HG03571 (cell line): Measurements from ENCODE around the gene MRPL48.
"Not testable (repeated sequence)": the region's sequence is repeated elsewhere in the genome, so short reads cannot be mapped to it uniquely, and the experiment has no call there.

ENCODE experiments used
- ATAC-seq: cut with Tn5 transposase; IDR thresholded peaks from one replicate; pipeline ENCODE4 v1.9.1; 2021; ENCODE audit not compliant: unreplicated experiment

MRPL48 gene

GRCh38 chr11:73838443-73839122, 50.9 kb downstream of the MRPL48 start:
- no peak for ATAC-seq

DNA sequence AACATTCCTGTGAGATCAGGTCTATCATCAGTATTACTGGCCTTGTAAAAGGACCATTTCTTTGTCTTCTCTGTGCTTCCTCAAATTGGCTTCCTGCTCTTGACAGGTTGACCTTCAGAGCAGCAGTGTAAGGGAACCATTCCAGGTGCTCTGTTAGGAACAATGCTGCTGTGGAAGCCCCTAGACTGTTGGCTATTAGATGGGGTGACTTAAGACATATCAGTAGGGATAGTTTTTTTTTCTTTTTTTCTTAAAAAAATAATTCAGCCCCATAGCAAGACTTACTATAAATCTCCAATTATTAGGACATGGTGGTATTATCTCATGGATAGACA, 51.4 kb downstream of the MRPL48 start:
- ATAC-seq: no peak

DNA sequence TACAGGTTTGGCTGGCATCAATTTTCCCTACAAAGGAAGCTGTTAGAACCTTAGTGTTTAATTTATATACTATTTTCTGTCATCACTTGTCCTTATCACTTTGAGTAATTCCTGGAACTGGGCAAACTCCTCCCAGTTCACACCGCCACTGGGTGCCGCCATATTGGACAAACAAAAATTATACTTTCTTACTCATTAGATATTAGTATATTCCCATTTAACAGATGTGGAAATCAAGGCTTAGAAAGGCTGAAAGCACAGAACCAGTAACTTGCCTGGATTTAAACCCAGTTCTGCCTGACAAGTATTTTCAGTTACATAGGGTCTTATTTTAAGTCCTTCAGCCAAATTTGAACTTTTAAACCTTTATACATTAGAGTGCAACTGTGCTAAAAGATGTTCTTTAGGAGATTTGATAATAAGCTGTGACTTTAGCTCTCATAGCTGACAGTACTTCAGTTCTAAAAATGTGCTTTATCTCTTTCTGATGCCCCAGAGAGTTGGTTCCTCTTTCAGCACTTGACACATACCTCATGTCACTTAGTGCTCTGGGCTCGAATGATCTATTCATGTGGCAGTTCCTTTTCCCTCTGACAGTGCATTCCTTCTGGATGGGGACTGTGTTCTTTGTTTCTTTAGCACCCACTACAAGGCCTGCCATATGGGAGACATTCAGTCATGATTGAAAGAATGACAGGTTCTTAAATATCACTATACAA, 63.5 kb downstream of the MRPL48 start:
- ATAC-seq: no peak

DNA sequence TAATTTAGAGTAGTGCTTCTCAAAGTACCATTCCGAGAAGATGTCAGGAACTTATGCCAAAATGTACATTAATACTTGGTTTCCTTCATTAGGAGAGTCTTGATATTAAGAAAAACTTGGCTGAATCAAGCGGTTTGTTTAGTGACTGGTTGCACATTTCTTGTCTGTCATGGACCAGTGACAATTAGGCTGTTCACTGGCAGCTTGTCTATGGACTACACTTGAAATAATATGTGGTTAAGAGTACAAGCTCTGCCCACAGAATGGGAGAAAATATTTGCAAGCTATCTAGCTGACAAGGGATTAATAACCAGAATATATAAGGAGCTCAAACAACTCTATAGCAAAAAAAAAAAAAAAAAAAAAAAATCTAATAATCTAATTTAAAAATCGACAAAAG, 64.4 kb downstream of the MRPL48 start:
- no peak for ATAC-seq

GRCh38 chr11:73854680-73855079, 67.0 kb downstream of the MRPL48 start:
- no peak for ATAC-seq

- ATAC-seq: no peak
Measured at GRCh38 chr11:73856031-73856567, 68.4 kb downstream of the MRPL48 start.

GRCh38 chr11:73859671-73860070, 72.0 kb downstream of the MRPL48 start:
- no peak for ATAC-seq

DNA sequence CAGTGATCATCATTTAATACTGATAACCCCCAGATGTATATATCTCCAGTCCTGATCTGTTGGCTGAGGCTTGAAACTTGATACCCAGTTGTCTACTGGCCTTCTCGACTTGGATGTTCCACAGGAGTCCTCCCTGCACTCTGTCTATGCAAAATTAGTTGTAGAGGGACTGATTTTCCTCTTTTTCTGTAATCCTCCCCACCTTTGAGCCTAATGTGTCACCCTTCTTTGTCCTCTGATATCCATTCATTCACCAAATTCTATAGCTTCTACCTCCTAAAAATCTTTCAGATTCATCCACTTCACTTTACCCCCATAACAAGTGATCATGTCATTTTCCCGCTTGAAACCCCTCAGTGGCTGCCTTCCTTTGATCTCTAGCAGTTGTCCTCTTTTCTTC, 72.5 kb downstream of the MRPL48 start:
- ATAC-seq: no peak

DNA sequence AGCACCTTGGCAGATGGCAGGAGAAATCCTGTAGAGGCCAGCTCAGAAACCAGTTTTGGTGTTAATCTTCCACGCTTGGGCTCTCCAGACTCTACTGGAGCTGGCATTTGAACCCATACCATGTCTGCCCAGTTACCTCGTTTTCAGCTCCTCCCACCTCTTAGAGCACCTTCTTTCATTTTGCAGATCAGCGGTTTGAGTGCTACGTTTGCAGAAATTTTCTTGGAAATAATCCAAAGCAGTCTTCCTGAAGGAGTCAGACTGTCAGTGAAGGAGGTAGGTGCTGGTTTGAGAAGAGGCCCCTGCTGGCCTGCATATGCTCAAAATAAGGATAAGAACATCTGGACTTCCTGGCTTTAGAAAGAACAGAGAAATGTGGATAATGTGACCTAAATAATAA, 75.3 kb downstream of the MRPL48 start:
- ATAC-seq: no peak

GRCh38 chr11:73866095-73866579, 78.5 kb downstream of the MRPL48 start:
- ATAC-seq: no peak

GRCh38 chr11:73866586-73866996, 78.9 kb downstream of the MRPL48 start:
- no peak for ATAC-seq

DNA sequence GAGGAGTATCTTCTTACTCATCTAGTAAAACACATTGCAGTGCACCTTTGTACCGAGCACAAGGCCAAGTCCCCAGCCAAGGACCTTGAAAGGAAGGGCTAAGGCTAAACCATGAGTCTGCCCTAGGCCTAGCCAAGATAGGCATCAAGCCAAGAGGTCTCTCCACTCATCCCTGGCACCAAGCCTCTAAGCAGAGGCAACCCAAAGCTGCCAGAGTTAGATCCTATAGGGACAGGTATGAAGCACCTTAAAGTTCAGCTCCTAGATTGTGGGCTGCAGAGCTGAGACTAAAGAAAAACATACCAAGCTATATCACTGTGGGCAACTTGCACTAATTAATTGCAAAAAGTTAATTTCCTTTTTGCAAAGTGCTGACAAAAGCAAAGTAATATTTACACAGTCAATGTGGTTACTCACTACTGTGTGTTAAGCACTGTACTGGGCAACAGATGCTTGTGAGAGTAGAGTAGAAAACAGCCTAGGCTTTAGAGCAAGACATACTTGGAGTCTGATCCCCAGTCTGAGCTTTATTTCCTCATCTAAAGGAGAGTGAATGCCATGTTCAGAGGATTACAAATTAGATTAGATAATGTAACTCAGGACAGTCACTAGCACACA, 81.8 kb downstream of the MRPL48 start:
- no peak for ATAC-seq

DNA sequence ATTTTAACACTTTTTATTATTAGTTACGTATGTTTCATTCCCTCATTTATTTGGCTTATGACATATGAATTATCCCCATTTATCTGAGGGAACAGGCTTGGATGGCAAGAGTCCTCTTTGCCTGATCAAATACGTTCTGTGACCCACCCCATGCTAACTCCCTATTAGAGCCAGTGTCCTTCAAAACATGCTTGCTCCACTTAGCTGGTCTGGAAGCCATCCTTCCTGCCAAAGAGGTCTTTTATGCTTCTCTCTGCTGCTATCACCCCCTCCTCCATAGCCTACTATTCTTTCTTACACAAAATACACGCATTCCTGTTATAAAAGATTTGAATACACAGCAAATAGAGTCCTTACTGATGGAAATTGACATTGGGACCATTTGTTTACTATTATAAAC, 82.6 kb downstream of the MRPL48 start:
- ATAC-seq: no peak

DNA sequence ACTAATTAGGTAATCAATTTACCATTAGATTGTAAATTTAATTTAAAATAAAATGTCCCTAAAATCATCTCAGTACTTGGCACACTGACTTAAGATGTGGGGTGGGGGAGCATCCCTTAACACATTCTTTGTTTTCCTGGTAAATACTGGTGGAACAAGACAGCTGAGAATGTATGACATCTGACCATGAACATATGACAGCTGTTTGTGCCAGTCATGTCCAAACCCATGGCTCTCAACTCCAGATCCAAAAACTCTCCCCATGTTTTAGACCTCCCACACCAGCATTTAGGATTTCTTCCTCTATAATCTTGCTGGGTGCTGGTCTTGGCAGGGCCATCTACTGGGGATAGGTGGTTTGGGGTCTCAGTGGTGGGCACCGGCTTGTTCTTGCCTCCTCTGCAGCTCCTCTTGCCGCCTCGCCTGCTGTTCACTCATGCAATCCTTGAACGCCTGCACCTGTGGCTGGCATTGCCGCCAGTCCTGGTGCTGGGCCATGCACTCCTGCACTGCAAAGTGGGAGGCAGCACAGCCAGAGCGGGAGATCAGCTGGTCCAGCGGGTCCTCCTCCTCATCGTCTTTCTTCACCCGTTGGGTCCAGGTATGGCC, 85.2 kb downstream of the MRPL48 start:
- ATAC-seq: no peak

GRCh38 chr11:73875380-73875779, 87.7 kb downstream of the MRPL48 start:
- ATAC-seq: no peak

DNA sequence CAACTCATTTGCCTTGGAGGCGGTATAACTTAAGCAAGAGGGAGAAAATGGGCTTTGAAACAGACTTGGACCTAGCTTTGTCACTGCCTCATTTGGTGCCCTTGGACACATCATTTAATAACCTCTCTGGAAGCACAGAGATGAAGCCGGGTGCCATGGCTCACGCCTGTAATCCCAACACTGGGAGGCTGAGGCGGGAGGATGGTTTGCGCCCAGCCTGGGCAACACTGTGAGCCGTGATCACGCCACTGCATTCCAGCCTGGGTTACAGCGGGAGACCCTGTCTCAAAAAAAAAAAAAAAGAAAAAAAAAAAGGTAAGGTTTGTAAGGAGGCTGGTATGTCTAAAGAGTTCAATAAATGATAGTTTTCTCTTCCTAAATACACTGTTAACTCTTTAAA, 88.2 kb downstream of the MRPL48 start:
- no peak for ATAC-seq

DNA sequence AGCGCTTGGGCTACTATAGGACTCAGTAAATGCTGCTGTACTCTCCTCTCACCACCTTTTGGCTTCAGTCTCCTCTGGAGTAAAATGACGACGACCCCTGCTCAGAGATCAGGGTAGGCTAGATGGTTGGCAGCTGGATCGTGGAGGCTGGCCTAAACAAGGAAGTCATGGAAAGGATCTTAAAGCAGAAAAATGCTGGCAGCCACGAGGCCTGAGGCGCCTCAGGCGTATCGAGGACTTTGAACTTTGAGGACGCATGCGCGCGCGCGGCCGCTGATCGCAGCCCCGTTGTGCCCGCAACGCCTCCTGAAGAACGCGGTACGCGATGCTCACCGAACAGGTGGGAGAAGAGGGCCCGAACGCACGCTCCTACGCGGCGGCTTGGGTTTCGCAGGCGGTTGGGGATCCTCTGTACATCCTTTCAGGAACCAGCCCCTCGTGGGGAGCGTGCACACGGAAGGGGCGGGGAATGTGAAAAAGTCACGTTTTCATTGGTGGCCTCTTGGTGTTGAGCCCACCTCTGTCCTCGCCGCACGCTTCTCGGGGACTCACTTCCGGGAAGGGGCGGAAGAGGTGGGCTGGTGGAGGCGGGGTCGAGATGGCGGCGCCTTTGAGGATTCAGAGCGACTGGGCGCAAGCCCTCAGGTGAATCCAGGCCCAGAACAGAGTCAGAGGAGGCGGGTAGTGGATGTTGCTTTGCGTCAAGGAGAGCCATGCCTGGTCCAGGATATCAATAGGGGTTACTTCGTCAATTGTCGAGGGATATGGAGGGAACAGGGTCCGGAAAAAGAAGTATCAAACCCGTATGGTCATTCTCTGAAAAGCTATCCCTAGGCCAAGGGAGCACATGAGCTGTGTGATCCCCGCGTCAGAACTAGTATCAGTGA, 89.0 kb downstream of the MRPL48 start, which contains the start of the genes COA4 and PAAF1:
COA4 (minus strand) TSS at position 423 of the 887 bp plus-strand sequence. CDS start 3,468 bp downstream, outside the sequence.
PAAF1 (plus strand) TSS at position 576 of the 887 bp plus-strand sequence; CDS start at position 599, 23 bp downstream.
- ATAC-seq: peak; percentile 96

DNA sequence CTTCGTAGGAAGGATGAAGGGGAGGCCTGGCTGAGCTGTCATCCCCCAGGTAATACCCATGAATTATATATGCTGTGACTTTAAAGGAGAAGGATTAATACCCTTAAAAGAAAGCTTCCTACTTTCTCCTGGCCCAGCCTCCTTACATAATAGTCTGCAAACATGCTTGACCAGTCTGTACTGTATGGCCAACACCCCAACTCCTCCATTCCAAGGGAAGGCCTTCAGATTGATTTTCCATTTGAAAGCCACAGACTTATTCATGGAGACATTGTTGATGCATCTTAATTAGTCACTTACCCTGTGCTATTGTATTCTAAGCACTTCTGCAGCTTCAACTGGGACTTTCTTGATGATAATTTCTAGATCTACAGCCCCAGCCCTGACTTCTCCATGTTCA, 91.1 kb downstream of the MRPL48 start:
- ATAC-seq: no peak

- not testable (repeated sequence) for ATAC-seq
Measured at GRCh38 chr11:73880449-73880848, 92.8 kb downstream of the MRPL48 start.

DNA sequence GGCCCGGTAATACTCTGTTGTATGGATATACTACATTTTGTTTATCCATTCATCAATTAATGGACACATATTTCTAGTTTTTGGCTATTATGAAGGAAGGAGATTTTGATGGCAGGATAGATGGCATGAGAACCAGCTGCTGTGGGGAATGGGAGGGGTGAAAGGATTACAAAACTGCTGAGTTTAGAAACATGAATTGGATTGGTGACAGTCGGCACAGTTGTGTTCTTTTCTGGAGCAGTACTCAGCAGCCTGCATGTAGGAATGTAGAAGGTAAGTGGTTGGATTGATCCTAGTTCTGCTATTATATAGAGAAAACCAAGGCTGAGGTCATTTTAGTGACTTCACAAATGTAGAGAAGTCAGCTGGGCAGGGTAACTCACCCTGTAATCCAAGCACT, 96.2 kb downstream of the MRPL48 start:
- no peak for ATAC-seq
